Erythroblast (primary cell): Measurements from ENCODE around the gene LSM2.

Experiments
- GATA1 ChIP-seq: IDR thresholded peaks from 2 replicates; pipeline ENCODE4 v1.6.1; 2011; ENCODE audit warnings: low read depth, mild to moderate bottlenecking, control low read depth, low read length, moderate library complexity
- POLR2A ChIP-seq: IDR thresholded peaks from 2 replicates; pipeline ENCODE4 v1.6.1; 2011; ENCODE audit warnings: mild to moderate bottlenecking, low read length

- no peak for TF ChIP-seq POLR2A
- TF ChIP-seq GATA1 = no peak
Measured at GRCh38 chr6:31752739-31753319, 53.9 kb downstream of the LSM2 start.
